Measurements from ENCODE around the gene SYDE1.

Gene SYDE1

DNA sequence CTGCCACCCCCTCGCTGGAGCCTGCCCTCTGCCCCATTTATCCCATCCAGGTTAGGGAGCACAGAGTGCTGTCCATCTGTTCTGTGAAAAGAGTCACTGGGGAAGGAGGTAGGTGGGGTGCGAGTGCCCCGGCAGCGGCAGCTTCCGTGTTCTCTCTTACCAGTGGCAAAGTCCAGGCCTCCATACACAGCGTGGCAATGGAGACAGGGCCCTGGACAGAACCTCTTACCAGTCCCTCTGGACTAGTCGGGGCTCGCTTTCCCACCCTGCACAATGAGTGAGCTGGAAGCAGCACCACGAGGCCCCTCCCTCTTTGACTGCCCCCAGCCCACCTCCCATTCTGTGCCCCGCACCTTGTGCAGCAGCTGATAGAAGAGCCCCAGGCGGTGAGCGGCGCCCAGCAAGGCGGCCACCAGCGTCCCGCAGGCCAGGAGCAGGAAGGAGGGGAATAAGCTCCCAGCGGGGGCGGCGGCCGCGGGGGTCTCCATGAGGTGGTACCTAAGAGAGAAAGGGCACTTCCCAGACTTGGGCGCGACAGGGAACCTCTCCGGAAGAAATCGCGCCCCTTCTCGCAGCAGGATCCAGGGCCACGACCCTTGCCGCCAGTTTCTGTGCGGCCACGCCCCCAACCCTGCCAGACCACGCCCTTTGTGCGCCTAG lies 17.5 kb downstream of the SYDE1 start:
- no peak for FAIRE-seq
- no peak for DNase-seq (ENCODE audit: low spot score)

DNA sequence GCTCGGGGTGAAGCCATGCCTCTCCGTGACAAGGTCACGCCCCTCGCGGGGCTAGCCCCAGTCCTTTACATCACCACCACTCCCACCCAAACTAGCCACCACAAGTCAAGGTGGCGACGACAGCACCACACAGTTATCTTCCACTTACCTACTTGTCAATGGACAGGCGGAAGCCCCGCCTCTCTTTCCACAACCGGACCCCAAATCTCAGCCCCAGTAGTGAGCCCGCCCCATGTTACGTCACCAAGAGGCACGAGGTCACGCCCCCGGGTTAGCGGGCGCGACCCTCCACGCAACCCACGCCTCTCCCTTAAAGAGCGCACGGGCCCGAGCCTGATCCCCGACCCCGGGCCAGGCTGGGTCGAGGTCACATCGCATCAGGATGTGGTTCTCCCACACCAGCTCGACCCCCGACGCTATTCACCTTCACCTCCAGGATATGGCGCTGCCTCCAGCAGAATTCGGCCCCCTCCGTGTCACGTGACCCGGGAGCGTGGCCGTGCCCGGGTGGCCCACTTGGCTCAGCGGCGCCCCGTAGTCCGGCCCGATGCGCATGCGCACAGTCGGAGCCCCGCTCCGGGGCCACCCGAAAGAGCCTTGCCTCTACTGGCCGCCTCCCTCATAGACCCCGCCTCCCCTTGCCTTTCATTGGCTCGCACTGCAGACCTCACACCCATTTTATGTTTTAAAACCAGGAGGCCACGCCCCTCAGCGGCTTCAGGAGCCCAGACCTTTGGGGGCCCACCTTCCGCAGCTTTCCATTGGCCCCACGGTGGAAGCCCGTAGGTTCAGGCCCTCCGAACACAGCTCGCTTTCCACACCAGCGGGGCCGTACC lies 18.2 kb downstream of the SYDE1 start:
- peak; percentile 37 for FAIRE-seq
- DNase-seq (ENCODE audit: low spot score) = peak; percentile 97

DNA sequence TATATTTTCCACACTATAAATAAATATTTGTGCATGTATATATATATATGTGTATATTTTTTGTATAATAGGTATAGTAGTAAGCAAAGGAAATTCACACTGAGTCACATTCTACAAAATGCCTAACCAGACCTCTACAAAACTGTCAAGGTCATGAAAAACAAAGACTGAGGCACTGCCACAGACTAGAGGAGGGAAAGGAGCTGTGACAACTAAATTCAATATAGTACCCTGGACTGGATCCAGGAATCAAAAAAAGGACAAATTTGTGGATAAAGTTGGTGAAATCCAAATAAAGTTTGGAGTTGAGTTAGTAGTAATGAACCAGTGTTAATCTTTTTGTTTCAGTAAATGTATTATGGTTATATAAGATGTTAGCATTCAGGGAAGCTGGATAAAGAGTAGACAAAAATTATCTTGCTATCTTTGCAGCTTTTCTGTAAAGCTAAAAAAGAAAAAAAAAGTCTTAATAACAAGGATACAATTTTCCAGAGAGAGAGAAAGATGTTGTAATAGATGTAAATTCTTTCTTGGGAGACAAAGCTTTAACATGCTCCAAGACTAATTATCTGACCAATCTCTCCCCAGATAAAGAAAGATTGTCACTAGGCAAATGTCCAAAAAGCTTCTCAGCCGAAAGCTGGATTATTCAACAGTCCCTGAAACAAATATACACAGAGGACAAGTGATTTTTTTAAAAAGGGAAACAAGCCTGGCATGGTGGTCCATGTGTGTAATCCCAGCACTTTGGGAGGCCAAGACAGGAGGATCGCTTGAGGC lies 19.1 kb downstream of the SYDE1 start:
- FAIRE-seq = no peak
- no peak for DNase-seq (ENCODE audit: low spot score)

DNA sequence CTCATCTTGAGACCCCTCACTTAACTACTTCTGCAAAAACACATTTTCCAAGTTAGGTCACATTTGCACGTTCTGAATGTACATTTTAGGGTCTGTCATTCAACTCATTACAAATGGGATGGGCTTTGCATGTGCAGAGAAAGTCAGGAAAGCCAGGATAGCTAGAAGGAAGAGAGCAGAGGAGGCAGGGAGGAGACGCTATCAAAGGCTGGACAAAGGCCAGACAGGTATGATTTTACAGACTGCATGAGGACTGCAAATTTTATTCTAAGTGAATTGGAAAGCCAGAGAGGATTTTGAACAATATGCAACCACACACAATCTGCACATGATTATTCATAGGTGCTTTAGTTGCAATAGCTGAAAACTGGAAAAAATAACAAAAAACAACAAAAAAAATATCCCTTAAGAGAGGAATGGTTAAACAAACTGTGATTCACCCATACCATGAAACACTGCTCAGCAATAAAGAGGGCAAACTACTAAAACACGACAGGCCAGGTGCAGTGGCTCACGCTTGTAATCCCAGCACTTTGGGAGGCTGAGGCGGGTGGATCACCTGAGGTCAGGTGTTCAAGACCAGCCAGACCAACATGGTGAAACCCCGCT lies 21.1 kb downstream of the SYDE1 start:
- DNase-seq (ENCODE audit: low spot score) = no peak
- no peak for FAIRE-seq

DNA sequence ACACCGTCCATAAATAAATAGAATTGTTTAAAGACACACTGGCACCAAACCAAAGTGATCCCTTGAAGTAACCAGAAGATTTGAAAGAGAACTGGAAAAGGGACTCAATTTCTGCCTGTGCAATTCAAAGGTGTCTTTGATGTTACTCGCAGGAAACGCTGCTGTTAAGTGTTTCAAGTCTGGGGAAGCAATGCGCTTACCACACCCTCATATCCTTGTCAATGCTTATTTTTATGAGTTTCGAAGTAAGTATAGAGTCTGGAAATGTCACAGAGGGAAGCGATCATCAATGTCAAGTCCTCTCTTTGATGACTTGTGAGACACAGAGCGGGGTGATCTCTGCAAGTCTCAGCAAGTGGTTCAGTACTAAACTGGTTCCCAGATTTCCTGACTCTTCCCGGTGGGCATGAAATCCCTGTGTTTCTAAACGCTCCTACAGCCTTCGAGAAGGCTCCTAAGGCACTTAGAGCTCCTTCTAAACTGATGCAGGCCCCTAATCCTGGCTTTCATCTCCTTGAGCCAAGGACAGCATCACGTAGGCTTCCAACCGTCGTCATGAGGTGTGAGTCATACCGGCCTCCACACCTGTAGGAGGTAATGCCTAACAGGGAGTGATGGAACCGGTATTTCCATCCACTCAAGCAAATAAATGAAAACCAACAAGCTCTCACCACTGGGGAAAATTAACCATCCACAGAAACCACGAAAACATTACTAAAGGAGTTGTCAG lies 22.8 kb downstream of the SYDE1 start:
- DNase-seq (ENCODE audit: low spot score) (no peak), FAIRE-seq (no peak)

DNA sequence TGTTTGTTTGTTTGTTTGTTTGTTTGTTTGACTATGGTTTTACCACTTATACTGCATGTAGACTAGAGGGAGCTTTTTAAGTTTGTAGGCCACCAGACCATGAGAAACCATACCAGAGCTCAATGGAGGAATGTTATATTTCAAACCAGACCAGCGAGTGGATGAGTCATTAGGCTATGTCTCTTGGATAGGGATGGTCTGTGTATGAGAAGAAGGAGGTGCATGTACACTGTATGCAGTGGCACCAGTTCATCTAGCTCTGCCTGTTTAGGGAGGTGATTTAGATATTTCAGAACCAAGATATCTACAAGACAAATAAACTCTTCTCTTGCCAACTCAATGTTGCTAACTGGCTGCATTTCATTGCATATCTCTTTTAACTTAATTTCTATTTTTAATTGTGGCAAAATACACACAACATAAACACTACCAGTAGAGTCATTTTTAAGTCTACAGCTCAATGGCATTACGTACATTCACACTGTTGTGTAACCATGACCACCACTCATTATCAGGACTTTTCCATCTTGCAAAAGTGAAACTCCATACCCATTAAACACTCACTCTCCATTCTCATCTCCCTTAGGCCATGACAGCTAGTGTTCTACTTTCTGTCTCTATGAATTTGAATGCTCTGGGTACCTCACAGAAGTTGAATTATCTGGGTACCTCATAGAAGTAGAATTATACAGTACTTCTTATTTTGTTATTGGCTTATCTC lies 29.2 kb downstream of the SYDE1 start:
- DNase-seq (ENCODE audit: low spot score) = no peak
- no peak for FAIRE-seq

DNA sequence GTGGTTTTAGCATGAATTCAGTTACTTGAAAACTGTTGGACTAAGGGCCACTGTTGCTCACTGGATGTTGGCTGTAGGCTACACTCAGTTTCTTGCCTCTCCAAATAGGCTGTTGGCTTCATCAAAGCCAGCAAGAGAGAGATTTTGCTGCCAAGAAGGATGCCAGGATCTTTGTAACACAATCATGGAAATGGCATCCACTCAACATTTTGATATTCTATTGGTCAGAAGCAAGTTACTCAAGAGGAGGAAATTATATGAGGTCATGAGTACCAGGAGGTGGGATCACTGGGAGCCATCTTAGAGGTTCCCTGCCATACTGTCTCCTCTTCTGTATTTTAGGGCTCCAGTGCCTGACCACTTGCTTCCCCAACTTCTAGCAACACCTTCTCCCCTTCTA lies 30.6 kb downstream of the SYDE1 start:
- FAIRE-seq (no peak), DNase-seq (ENCODE audit: low spot score) (no peak)

DNA sequence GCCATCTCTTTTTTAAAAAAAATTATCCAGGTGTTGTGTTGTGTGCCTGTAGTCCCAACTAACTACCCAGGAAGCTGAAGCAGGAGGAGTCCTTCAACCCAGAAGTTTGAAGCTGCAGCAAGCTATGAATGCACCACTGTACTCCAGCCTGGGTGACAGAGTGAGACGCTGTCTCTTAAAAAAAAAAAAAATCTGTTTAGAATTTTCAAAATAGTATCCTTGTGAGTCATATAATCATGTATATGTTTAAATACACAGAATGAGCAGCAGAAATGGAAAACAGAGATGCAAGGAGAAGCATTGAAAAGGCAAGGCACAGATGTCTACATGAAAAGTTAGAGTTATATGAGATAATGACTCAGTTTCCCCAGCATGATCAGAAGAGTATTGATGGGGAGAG lies 31.2 kb downstream of the SYDE1 start:
- no peak for FAIRE-seq
- DNase-seq (ENCODE audit: low spot score) = no peak

DNA sequence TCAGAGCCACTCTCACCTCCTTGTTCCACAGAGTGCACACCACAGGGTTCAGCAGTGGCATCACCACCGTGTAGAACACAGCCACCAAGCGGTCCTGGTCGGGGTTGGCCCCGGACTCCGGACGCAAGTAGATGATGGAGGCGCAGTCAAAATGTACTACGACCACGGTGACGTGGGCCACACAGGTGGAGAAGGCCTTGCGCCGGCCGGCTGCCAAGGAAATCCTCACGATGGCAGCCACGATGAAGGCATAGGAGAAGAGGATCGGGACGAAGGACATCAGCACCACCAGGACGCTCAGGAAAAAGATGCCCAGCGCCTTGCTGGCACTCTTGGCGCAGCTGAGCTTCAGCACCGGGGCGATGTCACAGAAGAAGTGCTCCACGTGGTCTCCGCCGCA lies 33.9 kb downstream of the SYDE1 start:
- FAIRE-seq = no peak
- no peak for DNase-seq (ENCODE audit: low spot score)

DNA sequence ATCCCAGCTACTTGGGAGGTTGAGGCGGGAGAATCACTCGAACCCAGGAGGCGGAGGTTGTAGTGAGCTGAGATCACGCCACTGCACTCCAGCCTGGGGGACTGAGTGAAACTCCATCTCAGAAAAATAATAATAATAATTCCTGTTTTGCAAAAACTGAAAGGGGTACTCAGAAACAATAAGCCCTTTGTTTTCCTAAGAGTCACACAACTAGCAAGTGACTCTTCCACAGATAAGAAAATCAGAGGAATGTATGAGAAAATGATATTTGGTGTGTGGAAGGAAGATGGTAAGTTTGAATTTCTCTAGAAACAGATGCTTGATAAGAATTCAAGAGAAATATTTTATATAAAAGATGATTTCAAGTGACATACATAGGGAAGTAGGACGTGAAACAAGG lies 35.1 kb downstream of the SYDE1 start:
- no peak for FAIRE-seq
- no peak for DNase-seq (ENCODE audit: low spot score)

DNA sequence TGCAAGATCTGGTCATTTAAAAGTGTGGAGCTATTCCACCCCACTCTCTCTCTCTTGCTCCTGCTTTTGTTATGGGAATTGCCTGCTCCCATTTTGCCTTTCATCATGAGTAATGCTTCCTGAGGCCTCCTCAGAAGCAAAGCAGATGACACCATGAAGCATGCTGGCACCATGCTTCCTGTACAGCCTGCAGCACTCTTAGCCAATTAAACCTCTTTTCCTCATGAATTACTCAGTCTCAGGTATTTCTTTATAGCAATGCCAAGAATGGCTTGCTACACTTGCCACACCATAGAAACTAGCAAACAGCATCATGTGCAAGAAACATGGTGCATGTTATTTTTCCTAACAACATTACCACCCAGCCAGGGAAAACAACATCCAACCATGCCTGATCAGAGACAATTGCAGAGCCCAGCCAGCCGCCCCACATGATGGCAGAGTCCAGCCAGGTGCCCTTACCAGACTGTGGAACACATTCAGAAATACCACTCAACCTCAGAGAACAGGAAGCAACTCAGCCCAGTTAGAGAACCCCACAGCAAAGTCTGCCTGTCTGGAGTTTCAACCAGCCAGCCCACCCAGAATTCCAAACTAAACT lies 36.9 kb downstream of the SYDE1 start:
- no peak for FAIRE-seq

DNA sequence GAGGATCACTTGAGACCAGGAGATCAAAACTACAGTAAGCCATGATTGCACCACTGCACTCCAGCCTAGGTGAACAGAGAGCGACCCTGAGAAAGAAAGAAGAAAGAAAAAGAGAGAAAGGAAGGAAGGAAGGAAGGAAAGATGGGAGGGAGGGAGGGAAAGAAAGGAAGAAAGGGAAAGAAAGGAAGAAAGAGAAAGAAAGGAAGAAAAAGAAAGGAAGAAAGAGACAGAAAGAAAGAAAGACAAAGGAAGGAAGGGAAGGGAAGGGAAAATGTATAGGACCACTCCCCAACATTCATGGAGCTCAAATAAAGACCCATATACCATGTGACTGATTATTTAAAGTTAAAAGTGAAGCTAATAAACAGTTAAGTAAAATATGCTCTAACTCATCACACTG lies 39.9 kb downstream of the SYDE1 start:
- FAIRE-seq (no peak), DNase-seq (ENCODE audit: low spot score) (no peak)

More for the DNA sequence above, 36.9 kb downstream of the SYDE1 start:
- no peak for DNase-seq (ENCODE audit: low spot score)

DNA sequence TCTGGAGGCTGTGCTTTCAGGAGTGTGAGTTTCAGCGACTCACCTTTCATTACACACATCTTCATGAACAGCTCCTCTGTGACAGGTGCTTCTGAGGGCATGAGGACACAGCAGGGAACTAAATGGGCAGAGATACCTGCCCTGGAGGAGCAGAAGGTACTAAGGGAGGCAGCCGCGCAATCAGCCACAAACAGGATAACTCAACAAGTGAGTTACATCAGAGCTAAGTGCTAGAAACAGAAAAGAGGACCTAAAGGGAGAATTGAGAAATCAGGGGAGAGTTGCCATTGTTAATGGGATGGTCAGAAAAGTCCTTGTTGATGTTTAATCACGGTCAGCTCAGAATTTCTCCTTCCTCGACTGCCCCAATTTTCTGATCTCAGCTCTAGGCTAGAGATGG lies 42.5 kb downstream of the SYDE1 start:
- DNase-seq (ENCODE audit: low spot score) (no peak), FAIRE-seq (no peak)

DNA sequence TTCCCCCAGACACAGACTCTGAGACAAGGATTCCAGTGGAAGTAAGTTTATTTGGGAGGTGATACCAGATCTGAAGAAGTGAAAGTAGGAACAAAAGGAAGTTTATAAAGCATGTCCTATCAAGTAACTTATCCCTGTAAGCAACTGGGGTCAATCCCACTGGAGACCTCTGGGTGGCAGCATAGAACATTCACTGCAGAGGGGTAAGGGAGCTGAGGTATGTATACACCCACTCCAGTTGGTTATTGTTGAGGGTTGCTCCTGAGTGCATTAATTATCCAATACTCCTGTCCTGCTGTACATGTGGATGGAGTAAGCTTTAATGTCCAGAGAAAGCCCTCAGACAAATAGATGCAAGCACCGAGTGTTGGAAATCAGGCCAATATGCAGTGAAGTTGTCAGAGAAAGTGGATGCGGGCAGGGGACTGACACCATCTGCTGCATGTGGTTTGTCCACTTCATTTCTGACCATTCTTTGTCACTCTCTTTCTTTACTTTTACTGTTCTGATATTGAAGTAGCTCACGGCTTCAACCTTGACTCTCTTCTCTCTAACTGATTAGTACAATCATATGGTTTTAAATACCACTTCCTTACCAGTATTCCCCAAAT lies 46.9 kb downstream of the SYDE1 start:
- FAIRE-seq (no peak), DNase-seq (ENCODE audit: low spot score) (peak; percentile 20)

DNA sequence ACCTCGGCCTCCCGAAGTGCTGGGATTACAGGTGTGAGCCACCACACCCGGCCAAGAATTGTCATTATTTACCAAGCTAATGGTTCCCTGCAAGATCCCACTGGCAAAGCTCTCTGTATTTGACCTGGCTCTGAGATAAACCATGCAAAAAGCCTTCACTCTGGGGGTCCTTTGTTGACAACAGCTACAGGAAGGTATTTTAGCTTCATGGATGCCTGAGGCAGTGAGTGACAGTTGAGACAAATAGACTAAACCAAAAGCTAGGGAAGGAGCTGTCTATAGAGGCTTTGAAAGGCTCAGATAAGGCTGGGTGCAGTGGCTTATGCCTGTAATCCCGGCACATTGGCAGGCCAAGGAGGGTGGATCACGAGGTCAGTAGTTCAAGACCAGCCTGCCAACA lies 48.1 kb downstream of the SYDE1 start:
- FAIRE-seq (no peak), DNase-seq (ENCODE audit: low spot score) (no peak)

DNA sequence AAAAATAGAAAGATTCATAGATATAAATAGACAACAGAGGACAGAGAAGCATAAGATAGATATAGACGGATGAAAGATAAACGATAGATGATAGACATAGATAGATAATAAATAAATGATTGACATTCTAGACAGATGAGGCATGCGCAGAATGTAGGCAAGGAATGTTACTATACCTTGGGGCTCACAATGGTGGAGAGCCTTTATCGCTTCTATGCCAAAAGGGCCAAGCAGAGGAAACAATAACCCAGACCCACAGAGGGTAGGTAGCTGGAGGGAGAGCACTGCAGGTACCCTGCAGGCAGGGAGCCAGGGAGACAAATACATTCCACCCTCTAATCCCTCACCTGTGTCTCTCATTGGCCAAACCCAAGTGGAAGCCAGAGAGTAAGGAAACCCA lies 49.2 kb downstream of the SYDE1 start:
- DNase-seq (ENCODE audit: low spot score) (no peak), FAIRE-seq (no peak)

DNA sequence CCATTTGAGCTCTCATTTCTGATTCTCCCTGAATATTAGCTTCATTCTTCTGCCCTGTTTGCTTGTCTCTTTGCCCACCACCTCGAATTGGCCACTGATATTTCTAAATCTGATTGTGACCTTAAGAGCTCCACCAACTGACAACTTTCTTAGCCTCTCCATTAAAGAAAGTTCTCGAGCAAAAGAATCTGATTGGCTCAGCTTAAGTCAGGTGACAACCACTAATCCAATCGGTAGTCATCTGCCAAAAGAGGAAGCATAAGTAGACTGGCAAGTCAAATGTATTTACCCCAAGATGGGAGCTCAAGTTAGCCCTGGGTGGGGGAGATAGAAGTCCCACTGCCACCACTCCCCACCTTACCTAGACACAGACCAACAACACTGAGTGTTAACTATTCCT lies 52.0 kb downstream of the SYDE1 start:
- DNase-seq (ENCODE audit: low spot score) (no peak), FAIRE-seq (no peak)

DNA sequence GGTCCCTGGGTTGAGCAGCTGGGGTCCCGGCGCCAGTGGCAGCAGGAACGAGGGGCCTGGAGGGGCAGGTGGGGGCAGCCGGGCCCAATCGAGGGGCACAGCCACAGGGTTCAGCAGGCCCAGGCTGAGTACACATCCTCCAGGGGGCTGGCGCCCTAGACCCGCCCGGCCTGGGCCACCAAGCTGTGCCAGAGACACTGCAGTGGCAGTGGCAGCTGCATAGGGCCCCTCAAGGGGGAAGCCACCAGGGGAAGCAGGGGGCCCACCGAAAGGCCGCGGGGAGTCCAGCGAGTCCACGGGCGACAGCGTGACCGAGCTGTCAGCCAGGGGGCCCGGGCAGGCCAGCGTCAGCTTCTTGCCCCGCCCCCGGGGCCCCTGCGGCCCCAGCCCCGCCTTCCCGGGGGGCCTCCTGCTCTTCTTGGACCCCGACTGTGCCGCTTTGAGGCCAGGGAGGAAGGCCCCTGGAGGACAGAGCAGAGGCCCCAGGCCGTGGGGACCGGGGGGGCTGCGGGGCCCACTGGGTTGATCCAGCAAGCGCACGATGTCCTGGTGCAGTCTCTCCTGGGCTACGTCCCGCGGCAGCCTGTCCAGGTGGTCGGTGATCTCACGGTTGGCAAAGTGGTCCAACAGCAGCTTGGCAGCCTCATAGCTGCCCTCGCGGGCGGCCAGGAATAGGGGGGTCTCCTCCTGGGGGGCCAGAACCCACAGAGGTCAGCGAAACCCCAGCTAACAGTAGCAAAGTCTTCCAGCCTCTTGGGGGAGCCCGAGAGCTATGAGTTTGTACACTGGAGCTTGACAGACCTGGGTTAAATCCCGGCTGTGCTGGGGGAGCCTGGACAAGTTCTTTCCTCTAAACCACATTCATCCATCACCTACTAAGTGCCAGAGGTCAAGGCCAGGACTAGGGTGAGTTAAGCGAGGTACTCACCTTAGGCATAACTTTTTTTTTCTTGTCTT lies 54.1 kb downstream of the SYDE1 start:
- FAIRE-seq (no peak), DNase-seq (ENCODE audit: low spot score) (no peak)

Measured in urothelium cell line (cell line).